GM21447 (cell line): ENCODE data around the gene PIN4.
"Not testable (repeated sequence)": the region's sequence is repeated elsewhere in the genome, so short reads cannot be mapped to it uniquely, and the experiment has no call there.

Experiments
- ATAC-seq: cut with Tn5 transposase; IDR thresholded peaks from one replicate; pipeline ENCODE4 v1.9.1; 2021; ENCODE audit not compliant: unreplicated experiment

Gene PIN4

GRCh38 chrX:72181178-72182125, at the start of gene PIN4:
TSS of gene PIN4 (plus strand) at chrX:72181757. CDS start at chrX:72181786, 29 bp downstream.
- peak; percentile 95 for ATAC-seq

GRCh38 chrX:72132456-72132855, 49.1 kb upstream of the PIN4 start:
- no peak for ATAC-seq

- no peak for ATAC-seq
These were observed 47.6 kb upstream of the PIN4 start for GRCh38 chrX:72133851-72134546.

GRCh38 chrX:72137846-72138495, 43.6 kb upstream of the PIN4 start:
- ATAC-seq, result no peak

- no peak for ATAC-seq
These were observed 42.0 kb upstream of the PIN4 start for GRCh38 chrX:72139538-72139937.

DNA sequence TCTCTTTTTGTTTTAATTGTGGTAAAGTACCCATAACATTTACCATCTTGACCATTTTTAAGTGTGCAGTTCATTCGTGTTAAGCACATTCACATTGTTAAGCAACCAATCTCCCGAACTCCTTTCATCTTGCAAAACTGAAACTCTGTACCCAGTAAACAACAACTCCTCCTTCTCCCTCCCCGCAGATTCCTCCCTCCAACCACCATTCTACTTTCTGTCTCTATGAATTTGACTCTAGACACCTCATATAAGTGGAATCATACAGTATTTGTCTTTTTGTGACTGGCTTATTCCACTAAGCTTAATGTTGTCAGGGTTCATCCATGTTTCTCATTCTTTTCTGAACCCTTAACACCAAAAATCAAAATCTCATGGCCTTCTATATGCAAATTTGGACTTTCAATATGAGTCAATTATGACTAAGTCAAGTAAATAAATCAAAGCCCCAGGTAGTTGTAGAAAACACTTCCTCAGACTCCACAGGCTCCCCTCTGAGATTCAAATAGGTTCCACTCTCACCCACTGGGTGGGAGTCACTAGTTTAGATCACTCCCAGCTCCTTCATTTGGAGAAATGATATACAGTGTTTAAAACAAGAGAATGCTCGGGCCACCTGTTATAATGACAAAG, 40.1 kb upstream of the PIN4 start:
- peak; percentile 69 for ATAC-seq

DNA sequence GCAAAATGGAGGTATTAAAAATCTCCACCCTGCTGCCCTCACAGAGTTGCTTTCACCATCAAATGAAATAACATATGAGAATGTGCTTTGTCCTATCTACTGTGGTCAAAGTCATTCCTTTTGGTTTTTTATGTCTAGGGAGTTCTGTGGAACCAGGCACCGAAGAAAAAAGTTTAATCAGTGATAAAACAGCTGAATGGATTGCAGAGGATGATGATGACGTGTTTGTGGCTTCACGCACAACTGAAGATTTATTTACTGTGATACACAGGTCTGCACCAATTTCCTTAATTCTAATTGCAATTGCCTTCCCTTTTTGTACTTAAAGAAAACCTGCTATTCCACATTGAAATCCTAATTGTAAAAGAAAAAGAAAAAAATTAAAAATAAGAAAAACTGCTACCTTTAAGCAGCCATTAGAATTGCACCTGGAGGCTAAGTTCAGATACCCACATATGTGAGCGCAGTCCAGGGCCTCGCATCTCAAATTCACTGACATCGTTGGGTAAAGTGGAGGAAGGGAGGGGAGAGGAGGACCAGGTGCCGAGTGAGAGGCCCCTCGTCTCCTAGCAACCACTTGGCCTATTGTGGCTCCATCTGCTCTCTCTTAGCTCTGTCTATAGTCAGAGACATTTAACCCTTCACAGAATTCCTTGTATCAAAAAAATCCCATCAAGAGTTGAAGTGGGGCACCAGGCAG, 39.3 kb upstream of the PIN4 start:
- ATAC-seq, result no peak

DNA sequence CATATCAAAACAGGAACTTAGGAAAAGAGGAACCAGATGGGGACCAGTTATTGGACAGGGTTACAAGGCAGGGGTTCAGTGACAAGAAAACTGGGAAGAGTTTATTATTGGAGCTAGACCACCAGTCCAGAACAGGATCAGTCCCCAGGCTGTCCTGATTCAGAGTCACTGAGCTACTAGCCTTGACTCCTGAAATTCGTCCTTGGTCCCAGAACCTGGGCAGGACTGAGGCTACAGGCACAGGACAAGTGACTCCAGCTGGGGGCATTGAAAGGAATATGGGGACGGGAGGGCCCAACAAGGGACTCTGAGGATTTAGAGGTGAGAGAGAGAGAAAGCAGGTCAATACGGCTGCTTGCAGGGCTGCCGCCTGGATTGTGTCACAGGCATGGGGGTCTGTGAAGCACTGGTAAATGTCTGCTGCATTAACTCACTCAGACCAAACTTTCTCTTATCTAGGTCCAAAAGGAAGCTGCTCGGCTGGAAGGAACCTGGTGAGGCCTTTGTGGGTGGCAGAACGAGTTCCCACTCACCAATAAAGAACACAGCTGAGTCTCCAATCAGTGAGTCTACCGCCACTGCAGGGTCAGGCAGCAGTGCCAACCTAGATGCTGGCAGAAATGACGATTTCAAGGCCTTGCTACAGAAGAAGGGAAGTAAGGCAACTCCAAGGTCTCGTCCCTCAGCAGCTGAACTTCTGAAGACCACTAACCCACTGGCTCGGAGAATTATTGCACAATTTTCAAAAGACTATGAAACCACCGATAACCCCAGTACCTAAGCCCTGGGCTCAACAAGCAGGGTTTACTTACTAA, 38.6 kb upstream of the PIN4 start:
- no peak for ATAC-seq

- ATAC-seq, result no peak
These were observed 38.0 kb upstream of the PIN4 start for GRCh38 chrX:72143609-72143907.

DNA sequence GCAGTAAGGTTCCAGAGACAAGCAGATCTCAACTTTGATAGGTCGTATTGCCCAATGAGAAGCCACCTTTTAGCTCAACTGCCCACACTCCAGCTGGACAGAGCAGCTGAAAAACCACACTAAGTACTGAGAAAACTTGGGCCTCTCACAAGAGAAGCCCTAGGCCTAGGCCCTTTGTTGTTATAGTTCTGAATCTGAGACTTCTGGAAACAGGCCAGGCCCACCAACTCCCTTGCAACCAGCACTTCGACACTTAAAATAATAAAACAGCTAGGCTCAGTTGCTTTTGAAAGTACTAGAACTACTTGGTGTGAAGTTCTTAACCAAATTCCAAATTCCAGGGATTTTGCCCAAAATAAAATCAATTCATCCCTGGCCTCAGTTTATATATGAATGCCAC, 36.4 kb upstream of the PIN4 start:
- no peak for ATAC-seq

DNA sequence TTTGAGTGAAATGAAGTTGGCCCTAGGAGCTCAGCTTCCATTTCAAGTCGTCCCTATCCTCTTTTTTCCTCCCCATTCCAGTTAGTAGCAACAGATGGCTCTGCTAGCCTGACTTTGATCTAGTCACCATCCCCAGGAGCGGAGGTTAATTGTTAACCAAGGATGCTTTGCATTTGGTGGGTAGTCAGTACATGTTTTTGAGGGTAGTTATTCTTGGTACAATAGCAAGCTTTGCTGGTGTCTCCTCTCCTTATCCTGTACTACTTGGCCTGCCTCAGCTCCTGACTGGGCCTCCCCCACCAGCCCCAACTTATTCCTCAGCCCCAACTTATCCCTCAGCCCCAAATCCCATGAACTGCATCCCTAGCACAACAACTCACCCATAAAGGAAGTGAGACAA, 35.0 kb upstream of the PIN4 start:
- no peak for ATAC-seq

- no peak for ATAC-seq
These were observed 22.8 kb upstream of the PIN4 start for GRCh38 chrX:72158773-72159172.

- ATAC-seq, result no peak
These were observed 21.8 kb upstream of the PIN4 start for GRCh38 chrX:72159769-72160168.

DNA sequence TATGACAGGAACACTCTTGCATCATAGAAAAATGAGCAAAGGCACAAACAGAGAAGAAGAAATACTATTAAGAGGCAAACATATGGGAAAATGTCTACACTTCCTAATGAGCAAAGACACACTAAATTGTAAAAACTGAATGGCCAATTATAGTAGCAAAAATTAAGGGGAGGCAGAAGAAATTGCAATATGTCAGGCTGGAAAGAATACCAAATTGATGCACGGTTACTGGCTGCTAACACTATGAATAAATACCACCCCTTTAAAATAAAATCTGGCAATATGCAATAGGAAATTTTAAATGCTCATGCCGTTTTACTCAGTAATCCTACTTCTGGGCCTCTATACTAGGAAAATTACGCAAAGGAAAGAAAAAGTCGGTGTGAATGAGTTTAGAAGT, 16.0 kb upstream of the PIN4 start:
- ATAC-seq, result no peak

DNA sequence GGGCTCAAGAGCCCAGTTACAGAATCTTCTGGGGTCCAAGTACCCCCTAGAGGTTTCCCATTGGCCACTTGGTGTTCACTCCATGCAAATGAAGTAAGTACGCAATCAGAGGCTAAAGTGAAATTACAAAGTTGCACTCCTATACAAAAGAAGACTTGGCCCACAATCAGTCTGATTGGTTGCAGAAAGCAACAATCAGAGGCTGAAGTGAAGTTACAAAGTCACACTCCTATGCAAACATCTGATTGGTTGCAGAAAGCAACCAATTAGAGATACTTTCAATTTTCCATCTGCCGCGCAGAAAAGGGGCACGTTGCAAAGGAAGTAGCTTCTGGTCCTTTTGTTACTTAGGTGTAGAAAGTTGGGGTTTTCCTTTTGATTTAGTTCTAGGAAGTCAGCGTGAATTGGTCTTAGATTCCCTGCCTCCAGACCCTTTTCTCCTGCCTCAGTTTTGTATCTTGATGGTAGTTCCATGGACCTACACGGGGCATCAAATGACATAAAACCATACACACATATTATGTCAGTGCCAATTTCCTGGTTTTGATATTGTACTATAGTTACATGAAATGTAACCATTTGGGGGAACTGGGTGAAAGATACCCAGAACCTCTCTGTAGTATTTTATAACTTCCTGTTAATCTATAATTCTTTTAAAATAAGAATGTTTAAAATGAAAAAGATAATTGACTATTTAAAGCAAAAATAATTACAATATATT, 12.4 kb upstream of the PIN4 start:
- no peak for ATAC-seq

DNA sequence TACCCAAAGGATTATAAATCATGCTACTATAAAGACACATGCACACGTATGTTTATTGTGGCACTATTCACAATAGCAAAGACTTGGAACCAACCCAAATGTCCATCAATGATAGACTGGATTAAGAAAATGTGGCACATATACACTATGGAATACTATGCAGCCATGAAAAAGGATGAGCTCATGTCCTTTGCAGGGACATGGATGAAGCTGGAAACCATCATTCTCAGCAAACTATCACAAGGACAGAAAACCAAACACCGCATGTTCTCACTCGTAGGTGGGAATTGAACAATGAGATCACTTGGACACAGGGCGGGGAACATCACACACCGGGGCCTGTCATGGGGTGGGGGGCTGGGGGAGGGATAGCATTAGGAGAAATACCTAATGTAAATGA, 5.3 kb upstream of the PIN4 start:
- not testable (repeated sequence) for ATAC-seq

DNA sequence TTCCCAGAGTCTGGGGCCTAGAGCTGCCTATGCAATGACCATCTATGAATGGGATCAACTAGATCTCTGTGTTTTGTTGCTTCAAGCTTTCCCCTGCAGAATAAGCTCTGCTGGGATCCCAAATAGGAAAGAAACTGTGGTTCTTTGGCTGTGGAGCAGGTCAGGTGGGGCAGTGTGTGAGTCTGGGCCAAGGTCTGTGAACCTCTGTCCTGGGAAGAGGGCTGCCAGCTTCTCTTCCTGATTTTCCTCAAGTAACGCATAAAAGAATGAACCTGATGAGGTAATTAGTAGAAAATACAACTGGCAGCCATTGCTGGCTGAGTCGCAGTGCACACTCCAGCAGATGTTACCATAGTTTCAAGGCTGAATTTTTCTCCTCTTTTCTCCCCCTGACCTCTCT, 4.6 kb upstream of the PIN4 start:
- ATAC-seq, result no peak

GRCh38 chrX:72180539-72180938, 1.0 kb upstream of the PIN4 start:
- ATAC-seq, result no peak

DNA sequence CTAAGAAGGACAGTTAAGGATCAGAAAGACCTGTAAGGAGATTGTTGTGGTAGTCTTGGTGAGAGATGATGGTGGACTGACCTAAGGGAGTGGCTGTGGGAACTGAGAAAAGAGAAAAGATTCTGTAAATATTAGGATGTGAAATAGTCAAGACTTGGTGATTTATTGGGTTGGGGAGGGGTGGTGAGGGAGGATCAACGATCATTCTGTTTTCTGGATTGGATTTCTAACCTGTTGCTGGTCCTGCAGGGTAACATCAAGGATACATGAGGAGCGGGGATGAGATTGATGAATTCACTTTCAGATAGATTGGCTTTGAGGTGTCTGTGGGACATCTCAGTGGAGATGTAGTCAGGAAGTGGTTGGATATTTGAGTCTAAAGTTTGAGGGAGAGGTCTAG, 1.4 kb downstream of the PIN4 start:
- no peak for ATAC-seq
